Stimulated activated CD4-positive, alpha-beta T cell treated with anti-CD3 and anti-CD28 coated beads, Interleukin-2, amount 100 ng/mL, for 4 hours (primary cell): Measurements from ENCODE around the gene PRMT9.

Experiments
- DNase-seq: peaks from one replicate; pipeline ENCODE4 v3.0.0-alpha.2; 2020; ENCODE audit warnings: low read depth

Gene PRMT9

GRCh38 chr4:147678796-147679549, 5.0 kb downstream of the PRMT9 start:
- no peak for DNase-seq

GRCh38 chr4:147678106-147678505, 5.9 kb downstream of the PRMT9 start:
- no peak for DNase-seq

- no peak for DNase-seq
Observed at GRCh38 chr4:147674496-147674895, 9.5 kb downstream of the PRMT9 start.

- DNase-seq = no peak
Observed at GRCh38 chr4:147674073-147674472, 9.9 kb downstream of the PRMT9 start.

GRCh38 chr4:147658501-147658900, 25.5 kb downstream of the PRMT9 start:
- DNase-seq = no peak

- no peak for DNase-seq
Observed at GRCh38 chr4:147655639-147656038, 28.3 kb downstream of the PRMT9 start.

GRCh38 chr4:147651563-147651962, 32.4 kb downstream of the PRMT9 start:
- no peak for DNase-seq

GRCh38 chr4:147648656-147649055, 35.3 kb downstream of the PRMT9 start:
- no peak for DNase-seq

- no peak for DNase-seq
Observed at GRCh38 chr4:147645099-147645498, 38.9 kb downstream of the PRMT9 start.

GRCh38 chr4:147644471-147644870, 39.5 kb downstream of the PRMT9 start:
- DNase-seq = no peak

- DNase-seq = no peak
Observed at GRCh38 chr4:147643616-147644015, 40.3 kb downstream of the PRMT9 start.

- DNase-seq = no peak
Observed at GRCh38 chr4:147640331-147640730, 43.6 kb downstream of the PRMT9 start.

- DNase-seq = no peak
Observed at GRCh38 chr4:147639388-147639787, 44.6 kb downstream of the PRMT9 start.

GRCh38 chr4:147638942-147639341, 45.0 kb downstream of the PRMT9 start:
- no peak for DNase-seq

GRCh38 chr4:147638365-147638764, 45.6 kb downstream of the PRMT9 start:
- no peak for DNase-seq

- no peak for DNase-seq
Observed at GRCh38 chr4:147635348-147635747, 48.6 kb downstream of the PRMT9 start.

- DNase-seq = no peak
Observed at GRCh38 chr4:147633643-147634042, 50.3 kb downstream of the PRMT9 start.

GRCh38 chr4:147633113-147633512, 50.9 kb downstream of the PRMT9 start:
- no peak for DNase-seq

- no peak for DNase-seq
Observed at GRCh38 chr4:147629783-147630730, 53.9 kb downstream of the PRMT9 start.

- no peak for DNase-seq
Observed at GRCh38 chr4:147628415-147628814, 55.5 kb downstream of the PRMT9 start.

GRCh38 chr4:147626903-147627302, 57.1 kb downstream of the PRMT9 start:
- DNase-seq = no peak

- DNase-seq = no peak
Observed at GRCh38 chr4:147625733-147626132, 58.2 kb downstream of the PRMT9 start.

GRCh38 chr4:147620315-147620714, 63.6 kb downstream of the PRMT9 start:
- DNase-seq = no peak
